GM23338 (cell line): ENCODE results near the gene TICAM2. TPM values are rescaled to one million over a fixed set of nuclear protein-coding genes. Genes with fewer than 3 reads are reported as not detected.

Experiments
- ATAC-seq: fragments of 200-7000 bp; cut with Tn5 transposase; 3 replicates; pipeline ENCODE4 v1.9.1; 2020
- DNase-seq: peaks from one replicate; pipeline ENCODE4 v3.0.0-alpha.2; 2015; ENCODE audit warnings: low spot score
- H2AFZ ChIP-seq: fragments of 200-600 bp; sonication (generic); 2 replicates; pipeline ENCODE4 v1.8.0; 2016; ENCODE audit warnings: antibody characterized with exemption, mild to moderate bottlenecking, moderate library complexity
- H3F3A ChIP-seq: fragments of 200-600 bp; sonication (generic); replicated peaks from 2 replicates; pipeline ENCODE4 v1.8.0; 2017; ENCODE audit warnings: antibody characterized with exemption, mixed run types, low read depth
- H3K27ac ChIP-seq: fragments of 200-600 bp; sonication (generic); 2 replicates; pipeline ENCODE4 v1.6.1; 2016; ENCODE audit warnings: low read depth
- H3K27me3 ChIP-seq: fragments of 200-600 bp; sonication (generic); 2 replicates; pipeline ENCODE4 v1.8.0; 2016; ENCODE audit warnings: mild to moderate bottlenecking, mixed run types, moderate library complexity; ENCODE audit not compliant: insufficient read depth
- H3K36me3 ChIP-seq: fragments of 200-600 bp; sonication (generic); 2 replicates; pipeline ENCODE4 v1.8.0; 2016; ENCODE audit warnings: mild to moderate bottlenecking; ENCODE audit not compliant: insufficient read depth
- H3K4me1 ChIP-seq: fragments of 200-600 bp; sonication (generic); 2 replicates; pipeline ENCODE4 v1.8.0; 2016; ENCODE audit warnings: mild to moderate bottlenecking, moderate library complexity; ENCODE audit not compliant: insufficient read depth
- H3K4me2 ChIP-seq: fragments of 200-600 bp; sonication (generic); 2 replicates; pipeline ENCODE4 v1.7.1; 2017; ENCODE audit warnings: mixed run types
- H3K4me3 ChIP-seq: fragments of 200-600 bp; sonication (generic); 2 replicates; pipeline ENCODE4 v1.6.1; 2016; ENCODE audit warnings: mixed run types
- H3K79me2 ChIP-seq: fragments of 200-600 bp; sonication (generic); replicated peaks from 2 replicates; pipeline ENCODE4 v1.8.0; 2017; ENCODE audit warnings: mild to moderate bottlenecking; ENCODE audit not compliant: insufficient read depth
- H3K9me2 ChIP-seq: fragments of 200-600 bp; sonication (generic); 2 replicates; pipeline ENCODE4 v1.8.0; 2017; ENCODE audit not compliant: insufficient read depth
- H4K20me1 ChIP-seq: fragments of 200-600 bp; sonication (generic); replicated peaks from 2 replicates; pipeline ENCODE4 v1.8.0; 2017; ENCODE audit warnings: mild to moderate bottlenecking; ENCODE audit not compliant: insufficient read depth
- H3K27ac Mint-ChIP-seq: 2 replicates; pipeline ENCODE4 v1.8.0; 2020; ENCODE audit warnings: inconsistent platforms, mild to moderate bottlenecking, moderate library complexity, mixed read lengths
- H3K27me3 Mint-ChIP-seq: 3 replicates; pipeline ENCODE4 v1.8.0; 2022; ENCODE audit warnings: low read depth, mild to moderate bottlenecking, moderate library complexity, mixed read lengths, inconsistent platforms; ENCODE audit not compliant: insufficient read depth, poor library complexity
- H3K36me3 Mint-ChIP-seq: 3 replicates; pipeline ENCODE4 v1.8.0; 2021; ENCODE audit warnings: low read depth, mild to moderate bottlenecking, inconsistent platforms, moderate library complexity, mixed read lengths
- H3K4me1 Mint-ChIP-seq: 3 replicates; pipeline ENCODE4 v1.8.0; 2020; ENCODE audit warnings: mild to moderate bottlenecking, inconsistent platforms, mixed read lengths
- H3K4me3 Mint-ChIP-seq: 3 replicates; pipeline ENCODE4 v1.8.0; 2021; ENCODE audit warnings: moderate library complexity, mild to moderate bottlenecking, inconsistent platforms, mixed read lengths
- H3K9me3 Mint-ChIP-seq: 3 replicates; pipeline ENCODE4 v1.8.0; 2020; ENCODE audit warnings: moderate library complexity, mild to moderate bottlenecking, inconsistent platforms, mixed read lengths
- CREB1 ChIP-seq: fragments of 250-450 bp; sonication (Bioruptor Pico); IDR thresholded peaks from 2 replicates; pipeline ENCODE4 v1.5.0; 2020; ENCODE audit warnings: low read depth, mild to moderate bottlenecking, moderate library complexity
- CTCF ChIP-seq, 2 experiments: fragments of 200-600 bp in 1 of 2; sonication (generic) in 1 of 2; conservative IDR thresholded peaks; 2 replicates each; pipeline versions ENCODE4 v1.5.1 to v1.6.1; 2016 to 2017; ENCODE audit warnings: antibody characterized with exemption in 2 of 2, low read depth in 2 of 2, mild to moderate bottlenecking in 2 of 2, moderate library complexity in 1 of 2
- ETS1 ChIP-seq: IDR thresholded peaks from 2 replicates; pipeline ENCODE4 v1.6.1; 2016; ENCODE audit warnings: antibody characterized with exemption
- EZH2 ChIP-seq: fragments of 200-600 bp; sonication (generic); IDR thresholded peaks from one replicate; pipeline ENCODE4 v1.8.0; 2017; ENCODE audit warnings: antibody characterized with exemption, mild to moderate bottlenecking, low read depth; ENCODE audit not compliant: unreplicated experiment
- EZH2phosphoT487 ChIP-seq: fragments of 200-600 bp; sonication (generic); IDR thresholded peaks from one replicate; pipeline ENCODE4 v1.8.1; 2018; ENCODE audit warnings: antibody characterized with exemption; ENCODE audit not compliant: unreplicated experiment
- JUNB ChIP-seq: IDR thresholded peaks from one replicate; pipeline ENCODE4 v1.6.1; 2016; ENCODE audit warnings: antibody characterized with exemption; ENCODE audit not compliant: unreplicated experiment
- NANOG ChIP-seq: IDR thresholded peaks from 2 replicates; pipeline ENCODE4 v1.6.1; 2016; ENCODE audit warnings: antibody characterized with exemption, borderline replicate concordance
- POLR2AphosphoS5 ChIP-seq: IDR thresholded peaks from 2 replicates; pipeline ENCODE4 v1.6.1; 2016; ENCODE audit warnings: antibody characterized with exemption, low read depth
- REST ChIP-seq: IDR thresholded peaks from one replicate; pipeline ENCODE4 v1.6.1; 2018; ENCODE audit warnings: antibody characterized with exemption; ENCODE audit not compliant: unreplicated experiment
- STAT1 ChIP-seq: IDR thresholded peaks from one replicate; pipeline ENCODE4 v1.6.1; 2016; ENCODE audit warnings: antibody characterized with exemption; ENCODE audit not compliant: unreplicated experiment
- ZNF114 ChIP-seq: fragments of 250-450 bp; sonication (Bioruptor Pico); IDR thresholded peaks from 2 replicates; pipeline ENCODE4 v1.5.0; 2020; ENCODE audit warnings: mild to moderate bottlenecking, moderate library complexity
- ZNF331 ChIP-seq: fragments of 250-450 bp; sonication (Bioruptor Pico); IDR thresholded peaks from 2 replicates; pipeline ENCODE4 v1.5.0; 2020; ENCODE audit warnings: low read depth, mild to moderate bottlenecking, moderate library complexity
- polyA plus RNA-seq: library from polyadenylated mRNA; unstranded; fragments of >200 nt; fragmentation: Nextera tagmentation; extraction: Ambion mirVana; gene quantifications from 2 replicates; pipeline ENCODE4 v1.2.1, GENCODE V29; 2016
- total RNA-seq: library from RNA; depleted of rRNA; stranded (reverse); fragments of >200 nt; shearing (Covaris generic); gene quantifications from 2 replicates; pipeline ENCODE4 v1.2.3, GENCODE V29; 2014

TICAM2 gene
- total and polyA plus RNA-seq, 2 experiments from 2014 or later, result 1.0 TPM; not detected in 1

GRCh38 chr5:115585265-115585664, 17.0 kb downstream of the TICAM2 start (continued):
- TF ChIP-seq EZH2phosphoT487 (no peak), ZNF114 (no peak), ZNF331 (CRISPR knock-in tag) (no peak), REST (no peak), ETS1 (no peak), STAT1 (no peak), CREB1 (CRISPR knock-in tag) (no peak), JUNB (no peak), CTCF (conservative IDR thresholded peaks at IDR 0.05; ENCODE audit: low read depth in 2 of 2) (no peak), EZH2 (no peak)

GRCh38 chr5:115584501-115584900, 17.8 kb downstream of the TICAM2 start:
- no peak overlapping the region for H2AFZ ChIP-seq
- Mint-ChIP-seq H3K9me3 (no peaks in the 10 kb centered on the region), H3K4me1 (peaks cover 5% of the 10 kb centered on the region; the same call in 1 of the 3 replicates), H3K27me3 (no peaks in the 10 kb centered on the region), H3K36me3 (no peaks in the 10 kb centered on the region), H3K4me3 (no peak overlapping the region), H3K27ac (no peak overlapping the region)
- H3K4me3 ChIP-seq, result no peak overlapping the region
- no peaks in the 10 kb centered on the region for H3K36me3 ChIP-seq
- H3K27me3 ChIP-seq, result no peaks in the 10 kb centered on the region
- no peak overlapping the region for H3K4me2 ChIP-seq
- H3K9me2 ChIP-seq, result no peaks in the 10 kb centered on the region
- no peak overlapping the region for H3K27ac ChIP-seq
- no peaks in the 10 kb centered on the region for H3F3A ChIP-seq
- no peaks in the 10 kb centered on the region for H3K4me1 ChIP-seq
- H3K79me2 ChIP-seq, result no peaks in the 10 kb centered on the region
- 0 out of 2 replicates have a peak, but pooled peaks cover 2% of the 10 kb centered on the region for H4K20me1 ChIP-seq
- DNase-seq, result no peak
- ATAC-seq, result no peak
- no peak for TF ChIP-seq ZNF114
- TF ChIP-seq JUNB, result no peak
- TF ChIP-seq ZNF331 (CRISPR knock-in tag), result no peak
- TF ChIP-seq POLR2AphosphoS5, result no peak
- TF ChIP-seq ETS1, result no peak
- no peak for TF ChIP-seq NANOG
- no peak for TF ChIP-seq STAT1
- no peak for TF ChIP-seq EZH2
- no peak for TF ChIP-seq REST
- TF ChIP-seq EZH2phosphoT487, result no peak
